Mammary epithelial cell (primary cell): Measurements from ENCODE around the gene DPF3.

Experiments
- CTCF ChIP-seq, 2 donors: IDR thresholded peaks in 1 of 2; conservative IDR thresholded peaks in 1 of 2; 2 replicates each; pipeline ENCODE4 v1.5.1; 2011 to 2012; ENCODE audit warnings: inconsistent platforms in 2 of 2, low read length in 2 of 2, mild to moderate bottlenecking in 2 of 2, control low read depth in 1 of 2, low read depth in 1 of 2; ENCODE audit not compliant: insufficient read depth in 1 of 2; ENCODE audit errors: extremely low read depth in 1 of 2
- EZH2 ChIP-seq: IDR thresholded peaks from 2 replicates; pipeline ENCODE4 v1.6.1; 2012; ENCODE audit warnings: low read length, inconsistent platforms, borderline replicate concordance

DNA sequence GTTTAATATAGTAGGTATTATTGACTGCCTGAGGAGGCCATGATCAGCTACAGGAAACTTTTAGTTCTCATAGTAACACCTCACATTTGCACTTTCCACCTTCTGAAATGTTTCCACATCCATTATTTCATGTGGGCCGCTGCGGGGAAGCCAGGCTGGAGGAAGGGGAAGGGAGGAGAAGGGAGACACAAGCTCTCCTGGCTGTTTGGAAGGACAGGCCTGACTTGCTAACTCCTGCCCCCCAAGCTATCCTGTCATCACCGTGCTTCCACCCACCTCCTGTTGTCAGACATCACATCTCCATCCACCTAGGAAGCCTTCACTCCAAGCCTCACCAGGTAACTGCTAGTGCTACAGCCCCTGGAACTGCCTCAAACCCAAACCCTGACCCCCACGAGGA lies 9.5 kb downstream of the DPF3 start:
- TF ChIP-seq CTCF (conservative IDR thresholded peaks at IDR 0.05 in 1 of 2, IDR thresholded peaks at IDR 0.05 in 1 of 2; ENCODE audit: extremely low read depth in 1 of 2, insufficient read depth in 1 of 2, low read depth in 1 of 2, low read length in 2 of 2): no peak
- no peak for TF ChIP-seq EZH2
